ENCODE data around the gene RNF227.
"Not testable (repeated sequence)": the region's sequence is repeated elsewhere in the genome, so short reads cannot be mapped to it uniquely, and the experiment has no call there.

The RNF227 gene

DNA sequence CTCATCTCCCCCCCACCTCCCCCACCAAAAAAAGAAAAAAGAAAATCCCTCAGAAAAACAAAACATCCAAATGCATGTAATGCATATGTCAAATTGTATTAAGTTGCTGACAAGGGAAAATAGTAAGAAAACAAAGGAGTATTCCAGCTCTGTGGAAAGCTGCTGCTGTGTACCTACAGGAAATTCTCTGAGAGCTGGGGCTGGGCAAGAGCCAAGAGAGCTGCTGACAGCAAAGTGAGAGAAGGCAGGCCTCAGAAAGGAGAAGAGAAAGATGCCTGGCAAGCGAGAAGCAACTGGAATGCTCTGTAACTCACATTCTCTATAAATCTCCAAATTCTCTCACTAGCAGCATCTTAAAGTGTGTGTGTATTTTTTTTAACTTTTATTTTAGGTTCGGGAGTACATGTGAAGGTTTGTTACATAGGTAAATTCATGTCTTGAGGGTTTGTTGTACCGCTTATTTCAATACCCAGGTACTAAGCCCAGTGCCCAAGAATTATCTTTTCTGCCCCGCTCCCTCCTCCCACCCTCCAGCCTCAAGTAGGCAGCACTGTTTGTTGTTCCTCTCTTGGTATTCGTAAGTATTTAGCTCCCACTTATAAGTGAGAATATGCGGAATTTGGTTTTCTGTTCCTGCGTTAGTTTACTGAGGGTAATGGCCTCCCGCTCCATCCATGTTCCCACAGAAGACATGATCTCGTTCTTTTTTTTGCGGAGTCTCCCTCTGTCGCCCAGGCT is 40.3 kb upstream of the RNF227 start:
- H3K4me3 ChIP-seq (ENCODE audit: low read length) = no peak overlapping the region
- TF ChIP-seq EZH2phosphoT487 (IDR thresholded peaks at IDR 0.05; ENCODE audit: borderline replicate concordance, low read length) = no peak
- TF ChIP-seq, protein P1, sequence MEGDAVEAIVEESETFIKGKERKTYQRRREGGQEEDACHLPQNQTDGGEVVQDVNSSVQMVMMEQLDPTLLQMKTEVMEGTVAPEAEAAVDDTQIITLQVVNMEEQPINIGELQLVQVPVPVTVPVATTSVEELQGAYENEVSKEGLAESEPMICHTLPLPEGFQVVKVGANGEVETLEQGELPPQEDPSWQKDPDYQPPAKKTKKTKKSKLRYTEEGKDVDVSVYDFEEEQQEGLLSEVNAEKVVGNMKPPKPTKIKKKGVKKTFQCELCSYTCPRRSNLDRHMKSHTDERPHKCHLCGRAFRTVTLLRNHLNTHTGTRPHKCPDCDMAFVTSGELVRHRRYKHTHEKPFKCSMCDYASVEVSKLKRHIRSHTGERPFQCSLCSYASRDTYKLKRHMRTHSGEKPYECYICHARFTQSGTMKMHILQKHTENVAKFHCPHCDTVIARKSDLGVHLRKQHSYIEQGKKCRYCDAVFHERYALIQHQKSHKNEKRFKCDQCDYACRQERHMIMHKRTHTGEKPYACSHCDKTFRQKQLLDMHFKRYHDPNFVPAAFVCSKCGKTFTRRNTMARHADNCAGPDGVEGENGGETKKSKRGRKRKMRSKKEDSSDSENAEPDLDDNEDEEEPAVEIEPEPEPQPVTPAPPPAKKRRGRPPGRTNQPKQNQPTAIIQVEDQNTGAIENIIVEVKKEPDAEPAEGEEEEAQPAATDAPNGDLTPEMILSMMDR (IDR thresholded peaks at IDR 0.05; ENCODE audit: low read depth, low read length, poor library complexity, severe bottlenecking) = no peak

GRCh38 chr17:7955414-7956227 is 39.5 kb upstream of the RNF227 start:
- no peaks in the 10 kb centered on the region for H3K36me3 ChIP-seq (ENCODE audit: control insufficient read depth, low read length)
- no peak for TF ChIP-seq EZH2phosphoT487 (IDR thresholded peaks at IDR 0.05; ENCODE audit: borderline replicate concordance, low read length)
- TF ChIP-seq, protein P1 (IDR thresholded peaks at IDR 0.05; ENCODE audit: low read depth, low read length, poor library complexity, severe bottlenecking) = no peak
- no peak overlapping the region for H3K4me2 ChIP-seq (ENCODE audit: low read length)

More for the DNA sequence above, 40.3 kb upstream of the RNF227 start:
- Histone ChIP-seq H3K9me3 (ENCODE audit: control insufficient read depth, insufficient read depth, low read length) (no peaks in the 10 kb centered on the region), H3K36me3 (ENCODE audit: control insufficient read depth, low read length) (no peaks in the 10 kb centered on the region), H4K20me1 (ENCODE audit: control insufficient read depth, insufficient read depth, low read depth, low read length) (no peaks in the 10 kb centered on the region), H3K27me3 (ENCODE audit: control insufficient read depth, low read length) (peaks cover 10% of the 10 kb centered on the region), H3K79me2 (ENCODE audit: control insufficient read depth, low read length) (no peaks in the 10 kb centered on the region), H3K9me2 (replicated peaks; ENCODE audit: control insufficient read depth, low read length) (no peaks in the 10 kb centered on the region), H3K4me2 (ENCODE audit: low read length) (no peak overlapping the region), H3F3A (ENCODE audit: control insufficient read depth, insufficient read depth) (no peaks in the 10 kb centered on the region), H3K4me1 (ENCODE audit: control insufficient read depth, low read length) (no peaks in the 10 kb centered on the region), H3K27ac (ENCODE audit: low read depth, low read length) (no peak overlapping the region)

GRCh38 chr17:7953266-7953665 is 37.2 kb upstream of the RNF227 start:
- H3K4me1 ChIP-seq (ENCODE audit: control insufficient read depth, low read length); H3K9me2 ChIP-seq (replicated peaks; ENCODE audit: control insufficient read depth, low read length); H3K4me2 ChIP-seq (ENCODE audit: low read length); H3K27me3 ChIP-seq (ENCODE audit: control insufficient read depth, low read length); H3F3A ChIP-seq (ENCODE audit: control insufficient read depth, insufficient read depth); H3K4me3 ChIP-seq (ENCODE audit: low read length); H3K9me3 ChIP-seq (ENCODE audit: control insufficient read depth, insufficient read depth, low read length); H3K79me2 ChIP-seq (ENCODE audit: control insufficient read depth, low read length); H3K27ac ChIP-seq (ENCODE audit: low read depth, low read length); H4K20me1 ChIP-seq (ENCODE audit: control insufficient read depth, insufficient read depth, low read depth, low read length): not testable (repeated sequence)
- peaks cover 20% of the 10 kb centered on the region for H3K36me3 ChIP-seq (ENCODE audit: control insufficient read depth, low read length)

More at GRCh38 chr17:7955414-7956227, 39.5 kb upstream of the RNF227 start:
- no peaks in the 10 kb centered on the region for H4K20me1 ChIP-seq (ENCODE audit: control insufficient read depth, insufficient read depth, low read depth, low read length)
- no peaks in the 10 kb centered on the region for H3K4me1 ChIP-seq (ENCODE audit: control insufficient read depth, low read length)
- no peaks in the 10 kb centered on the region for H3K79me2 ChIP-seq (ENCODE audit: control insufficient read depth, low read length)
- peaks cover 7% of the 10 kb centered on the region; the same call in 1 of the 2 replicates for H3K27me3 ChIP-seq (ENCODE audit: control insufficient read depth, low read length)
- H3K4me3 ChIP-seq (ENCODE audit: low read length) = no peak overlapping the region
- no peaks in the 10 kb centered on the region for H3K9me3 ChIP-seq (ENCODE audit: control insufficient read depth, insufficient read depth, low read length)
- H3K9me2 ChIP-seq (replicated peaks; ENCODE audit: control insufficient read depth, low read length) = no peaks in the 10 kb centered on the region
- no peaks in the 10 kb centered on the region for H3F3A ChIP-seq (ENCODE audit: control insufficient read depth, insufficient read depth)
- no peak overlapping the region for H3K27ac ChIP-seq (ENCODE audit: low read depth, low read length)
